T47D (cell line): ENCODE results near the gene PLA2G3.
A peak's percentile ranks its signal among the peaks of the same experiment; 100 is the strongest.

Source experiments
- DNase-seq, 2 experiments: peaks; one replicate each; pipeline versions ENCODE4 v3.0.0 to v3.0.0-alpha.2; 2011 to 2012; ENCODE audit warnings: low read depth in 1 of 2, low spot score in 1 of 2
- JUND ChIP-seq: IDR thresholded peaks from 2 replicates; pipeline ENCODE4 v1.6.1; 2012; ENCODE audit warnings: low read depth
- in situ Hi-C: cut with HindIII; loops from 2 replicates; pipeline ENCODE4 v1.10.0; 2016; ENCODE audit warnings: low sequenced_read_pairs, low pct_unique_long_range_greater_than_20kb

The PLA2G3 gene

GRCh38 chr22:31161386-31161785, 21.1 kb upstream of the PLA2G3 start:
- TF ChIP-seq JUND = no peak
- in situ Hi-C loops = no loop called here
- no peak for DNase-seq

- no peak for TF ChIP-seq JUND
- in situ Hi-C loops = no loop called here
- no peak for DNase-seq
These were observed 20.1 kb upstream of the PLA2G3 start for GRCh38 chr22:31160328-31160978.

- in situ Hi-C loops = no loop called here
- no peak for DNase-seq
These were observed 15.1 kb upstream of the PLA2G3 start for GRCh38 chr22:31155422-31155821.

GRCh38 chr22:31154975-31155374, 14.7 kb upstream of the PLA2G3 start:
- in situ Hi-C loops = no loop called here
- DNase-seq = no peak
- no peak for TF ChIP-seq JUND

More at GRCh38 chr22:31155422-31155821, 15.1 kb upstream of the PLA2G3 start:
- TF ChIP-seq JUND = no peak

GRCh38 chr22:31153357-31153756, 13.0 kb upstream of the PLA2G3 start:
- TF ChIP-seq JUND = no peak
- DNase-seq = no peak
- in situ Hi-C loops = no loop called here

- in situ Hi-C loops = no loop called here
- no peak for DNase-seq
- no peak for TF ChIP-seq JUND
These were observed 11.6 kb upstream of the PLA2G3 start for GRCh38 chr22:31151872-31152271.

GRCh38 chr22:31150615-31151014, 10.3 kb upstream of the PLA2G3 start:
- in situ Hi-C loops = no loop called here
- no peak for DNase-seq
- TF ChIP-seq JUND = no peak

- in situ Hi-C loops = no loop called here
- peak; percentile 61 to 81 for DNase-seq
- TF ChIP-seq JUND = no peak
These were observed 8.8 kb upstream of the PLA2G3 start for GRCh38 chr22:31148953-31149627.

- in situ Hi-C loops = no loop called here
- TF ChIP-seq JUND = no peak
- peak in 1 of 2 experiments; percentile 59 for DNase-seq
These were observed 8.2 kb upstream of the PLA2G3 start for GRCh38 chr22:31148488-31148887.

- in situ Hi-C loops = no loop called here
- TF ChIP-seq JUND = no peak
- no peak for DNase-seq
These were observed 3.9 kb upstream of the PLA2G3 start for GRCh38 chr22:31144223-31144622.

- DNase-seq = no peak
- no peak for TF ChIP-seq JUND
- in situ Hi-C loops = no loop called here
These were observed 3.2 kb upstream of the PLA2G3 start for GRCh38 chr22:31143537-31143936.

GRCh38 chr22:31143038-31143437, 2.7 kb upstream of the PLA2G3 start:
- in situ Hi-C loops = no loop called here
- no peak for TF ChIP-seq JUND
- no peak for DNase-seq

- no peak for TF ChIP-seq JUND
- in situ Hi-C loops = no loop called here
- no peak for DNase-seq
These were observed 2.0 kb upstream of the PLA2G3 start for GRCh38 chr22:31142285-31142684.

GRCh38 chr22:31141551-31141950, 1.2 kb upstream of the PLA2G3 start:
- no peak for DNase-seq
- in situ Hi-C loops = no loop called here
- TF ChIP-seq JUND = no peak
